Upper lobe of left lung (tissue), 6 donors: ENCODE data around the gene CACNG7. TPM values are rescaled to one million over a fixed set of nuclear protein-coding genes. Genes with fewer than 3 reads are reported as not detected.
A peak's percentile ranks its signal among the peaks of the same experiment; 100 is the strongest.

ENCODE experiments used
- ATAC-seq, 2 donors: fragments of 200-7000 bp; cut with Tn5 transposase; one replicate each; pipeline ENCODE4 v1.9.1; 2022; ENCODE audit warnings: mild to moderate bottlenecking in 2 of 2, moderate library complexity in 2 of 2; ENCODE audit not compliant: low FRiP score in 2 of 2
- DNase-seq, 2 donors: peaks; one replicate each; pipeline ENCODE4 v3.0.0-alpha.2; 2019 to 2020
- H3K27ac ChIP-seq, 4 donors: fragments of 200-600 bp; sonication (generic); one replicate each; pipeline ENCODE4 v1.5.1; 2016 to 2019
- H3K27me3 ChIP-seq, 4 donors: fragments of 200-600 bp; sonication (generic); one replicate each; pipeline ENCODE4 v1.5.1; 2017 to 2019
- H3K36me3 ChIP-seq, 4 donors: fragments of 200-600 bp; sonication (generic); one replicate each; pipeline ENCODE4 v1.5.1; 2016 to 2019
- H3K4me1 ChIP-seq, 4 donors: fragments of 200-600 bp; sonication (generic); one replicate each; pipeline ENCODE4 v1.5.1; 2018 to 2019
- H3K4me3 ChIP-seq, 4 donors: fragments of 200-600 bp; sonication (generic); one replicate each; pipeline ENCODE4 v1.5.1; 2017 to 2019; ENCODE audit warnings: mild to moderate bottlenecking in 2 of 4, moderate library complexity in 1 of 4
- H3K9me3 ChIP-seq, 4 donors: fragments of 200-600 bp; sonication (generic); one replicate each; pipeline ENCODE4 v1.5.1; 2018 to 2019
- EP300 ChIP-seq, 4 donors: sonication (generic); formaldehyde crosslinking; IDR thresholded peaks; one replicate each; pipeline ENCODE4 v1.5.1; 2017; ENCODE audit warnings: antibody characterized with exemption in 4 of 4, control low read depth in 2 of 4
- POLR2A ChIP-seq, 4 donors: fragments of 450-650 bp; IDR thresholded peaks; one replicate each; pipeline ENCODE4 v1.5.1; 2016 to 2017; ENCODE audit warnings: antibody characterized with exemption in 4 of 4, mild to moderate bottlenecking in 2 of 4
- POLR2AphosphoS5 ChIP-seq, 2 donors: sonication (generic); formaldehyde crosslinking; IDR thresholded peaks; one replicate each; pipeline ENCODE4 v1.5.1; 2017; ENCODE audit warnings: antibody characterized with exemption in 2 of 2
- WGBS, 2 donors: methylation state at CpG; one replicate each; pipeline ENCODE4 v1.1.5; 2017 to 2018; 5-methylcytosine and 5-hydroxymethylcytosine counted together
- total RNA-seq, 6 donors: library from RNA; depleted of rRNA in 4 of 6; stranded (reverse); fragments of >200 nt in 4 of 6; gene quantifications; one replicate each; pipeline versions ENCODE4 v1.1.0 to v1.2.1, GENCODE V29; 2016 to 2021
- TF ChIP-seq, protein P1 (sequence below), 6 experiments: fragments of 450-650 bp in 4 of 6; fragments of 200-600 bp in 2 of 6; sonication (generic) in 2 of 6; IDR thresholded peaks; one replicate each; pipeline ENCODE4 v1.5.1; 2016 to 2019; ENCODE audit warnings: antibody characterized with exemption in 6 of 6
- donor health status: DM: no; HTN: no; CAD: no; lungs with moderate emphysema.
- donor health status: DM: no; HTN: yes; CAD: no; lungs with severe emphysema.

Gene CACNG7
- total RNA-seq, 6 donors from 2014 or later, result not detected

DNA sequence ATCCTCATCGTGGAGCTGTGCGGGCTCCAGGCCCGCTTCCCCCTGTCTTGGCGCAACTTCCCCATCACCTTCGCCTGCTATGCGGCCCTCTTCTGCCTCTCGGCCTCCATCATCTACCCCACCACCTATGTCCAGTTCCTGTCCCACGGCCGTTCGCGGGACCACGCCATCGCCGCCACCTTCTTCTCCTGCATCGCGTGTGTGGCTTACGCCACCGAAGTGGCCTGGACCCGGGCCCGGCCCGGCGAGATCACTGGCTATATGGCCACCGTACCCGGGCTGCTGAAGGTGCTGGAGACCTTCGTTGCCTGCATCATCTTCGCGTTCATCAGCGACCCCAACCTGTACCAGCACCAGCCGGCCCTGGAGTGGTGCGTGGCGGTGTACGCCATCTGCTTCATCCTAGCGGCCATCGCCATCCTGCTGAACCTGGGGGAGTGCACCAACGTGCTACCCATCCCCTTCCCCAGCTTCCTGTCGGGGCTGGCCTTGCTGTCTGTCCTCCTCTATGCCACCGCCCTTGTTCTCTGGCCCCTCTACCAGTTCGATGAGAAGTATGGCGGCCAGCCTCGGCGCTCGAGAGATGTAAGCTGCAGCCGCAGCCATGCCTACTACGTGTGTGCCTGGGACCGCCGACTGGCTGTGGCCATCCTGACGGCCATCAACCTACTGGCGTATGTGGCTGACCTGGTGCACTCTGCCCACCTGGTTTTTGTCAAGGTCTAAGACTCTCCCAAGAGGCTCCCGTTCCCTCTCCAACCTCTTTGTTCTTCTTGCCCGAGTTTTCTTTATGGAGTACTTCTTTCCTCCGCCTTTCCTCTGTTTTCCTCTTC, 35.1 kb upstream of the CACNG7 start:
- DNase-seq (peak in 1 of 2 donors; percentile 87), ATAC-seq (no peak)
- peaks cover 7 to 58% (median 28%) of the 10 kb centered on the region in 4 donors for H3K36me3 ChIP-seq
- WGBS, 2 donors, result 92% methylated on average over 51 of the region's 51 CpGs
- no peak for TF ChIP-seq POLR2AphosphoS5 (IDR thresholded peaks at IDR 0.05)
- TF ChIP-seq, protein P1, sequence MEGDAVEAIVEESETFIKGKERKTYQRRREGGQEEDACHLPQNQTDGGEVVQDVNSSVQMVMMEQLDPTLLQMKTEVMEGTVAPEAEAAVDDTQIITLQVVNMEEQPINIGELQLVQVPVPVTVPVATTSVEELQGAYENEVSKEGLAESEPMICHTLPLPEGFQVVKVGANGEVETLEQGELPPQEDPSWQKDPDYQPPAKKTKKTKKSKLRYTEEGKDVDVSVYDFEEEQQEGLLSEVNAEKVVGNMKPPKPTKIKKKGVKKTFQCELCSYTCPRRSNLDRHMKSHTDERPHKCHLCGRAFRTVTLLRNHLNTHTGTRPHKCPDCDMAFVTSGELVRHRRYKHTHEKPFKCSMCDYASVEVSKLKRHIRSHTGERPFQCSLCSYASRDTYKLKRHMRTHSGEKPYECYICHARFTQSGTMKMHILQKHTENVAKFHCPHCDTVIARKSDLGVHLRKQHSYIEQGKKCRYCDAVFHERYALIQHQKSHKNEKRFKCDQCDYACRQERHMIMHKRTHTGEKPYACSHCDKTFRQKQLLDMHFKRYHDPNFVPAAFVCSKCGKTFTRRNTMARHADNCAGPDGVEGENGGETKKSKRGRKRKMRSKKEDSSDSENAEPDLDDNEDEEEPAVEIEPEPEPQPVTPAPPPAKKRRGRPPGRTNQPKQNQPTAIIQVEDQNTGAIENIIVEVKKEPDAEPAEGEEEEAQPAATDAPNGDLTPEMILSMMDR (IDR thresholded peaks at IDR 0.05), result no peak
- TF ChIP-seq POLR2A (IDR thresholded peaks at IDR 0.05), result no peak
- no peak for TF ChIP-seq EP300 (IDR thresholded peaks at IDR 0.05)
- H3K4me1 ChIP-seq, result peaks cover 26 to 64% (median 30%) of the 10 kb centered on the region in 4 donors
- no peaks in the 10 kb centered on the region for H3K9me3 ChIP-seq
- H3K4me3 ChIP-seq, result no peak overlapping the region
- peak overlapping the region in 2 of 4 donors; percentile 3 to 50 for H3K27ac ChIP-seq
- no peaks in the 10 kb centered on the region for H3K27me3 ChIP-seq

DNA sequence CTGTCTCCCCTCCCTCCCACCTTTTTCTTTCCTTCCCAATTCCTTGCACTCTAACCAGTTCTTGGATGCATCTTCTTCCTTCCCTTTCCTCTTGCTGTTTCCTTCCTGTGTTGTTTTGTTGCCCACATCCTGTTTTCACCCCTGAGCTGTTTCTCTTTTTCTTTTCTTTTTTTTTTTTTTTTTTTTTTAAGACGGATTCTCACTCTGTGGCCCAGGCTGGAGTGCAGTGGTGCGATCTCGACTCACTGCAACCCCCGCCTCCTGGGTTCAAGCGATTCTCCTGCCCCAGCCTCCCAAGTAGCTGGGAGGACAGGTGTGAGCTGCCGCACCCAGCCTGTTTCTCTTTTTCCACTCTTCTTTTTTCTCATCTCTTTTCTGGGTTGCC, 34.5 kb upstream of the CACNG7 start:
- no peak for TF ChIP-seq EP300 (IDR thresholded peaks at IDR 0.05)
- TF ChIP-seq POLR2AphosphoS5 (IDR thresholded peaks at IDR 0.05), result no peak
- no peak for TF ChIP-seq POLR2A (IDR thresholded peaks at IDR 0.05)
- TF ChIP-seq, protein P1 (IDR thresholded peaks at IDR 0.05), result no peak
- no peaks in the 10 kb centered on the region for H3K27me3 ChIP-seq
- H3K4me1 ChIP-seq, result peaks cover 29 to 64% (median 35%) of the 10 kb centered on the region in 4 donors
- ATAC-seq (no peak), DNase-seq (no peak)
- no peak overlapping the region for H3K4me3 ChIP-seq
- WGBS, 2 donors, result 68 to 71% methylated on average over 6 of the region's 6 CpGs
- H3K36me3 ChIP-seq, result peaks cover 7 to 58% (median 28%) of the 10 kb centered on the region in 4 donors
- no peaks in the 10 kb centered on the region for H3K9me3 ChIP-seq
- peak overlapping the region in 2 of 4 donors; percentile 35 to 50 for H3K27ac ChIP-seq

DNA sequence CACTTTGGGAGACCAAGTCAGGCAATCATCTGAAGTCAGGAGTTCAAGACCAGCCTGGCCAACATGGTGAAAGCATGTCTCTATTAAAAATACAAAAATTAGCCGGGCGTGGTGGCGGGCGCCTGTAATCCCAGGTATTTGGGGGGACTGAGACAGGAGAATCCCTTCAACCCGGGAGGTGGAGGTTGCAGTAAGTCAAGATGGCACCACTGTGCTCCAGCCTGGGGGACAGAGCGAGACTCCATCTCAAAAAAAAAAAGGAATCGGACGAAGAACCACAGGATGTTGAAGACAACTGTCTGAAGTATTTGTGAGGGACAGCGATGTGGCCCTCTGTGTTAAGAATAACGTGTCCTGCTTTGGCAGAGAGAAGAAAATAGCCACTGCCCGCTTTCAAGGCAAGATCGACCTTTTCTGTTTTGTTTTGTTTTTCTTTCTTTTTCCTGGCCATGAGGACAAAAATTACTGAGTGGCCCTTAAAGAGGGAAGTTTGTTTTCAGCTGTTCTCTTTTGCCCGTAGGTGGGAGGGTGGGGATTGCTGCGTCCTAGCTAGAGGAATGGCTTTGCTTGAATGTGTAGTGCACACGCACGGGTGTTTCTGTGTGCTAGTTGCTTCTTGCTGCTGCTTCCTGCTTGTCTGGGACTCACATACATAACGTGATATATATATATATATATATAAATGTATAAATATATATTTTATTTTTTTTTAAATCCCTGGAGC, 33.3 kb upstream of the CACNG7 start:
- H3K27ac ChIP-seq, result no peak overlapping the region
- H3K36me3 ChIP-seq, result peaks cover 7 to 56% (median 28%) of the 10 kb centered on the region in 4 donors
- DNase-seq (no peak), ATAC-seq (no peak)
- H3K4me1 ChIP-seq, result peaks cover 22 to 54% (median 32%) of the 10 kb centered on the region in 4 donors
- no peak for TF ChIP-seq POLR2A (IDR thresholded peaks at IDR 0.05)
- no peak for TF ChIP-seq POLR2AphosphoS5 (IDR thresholded peaks at IDR 0.05)
- no peak for TF ChIP-seq EP300 (IDR thresholded peaks at IDR 0.05)
- TF ChIP-seq, protein P1 (IDR thresholded peaks at IDR 0.05), result no peak
- no peaks in the 10 kb centered on the region for H3K27me3 ChIP-seq
- H3K9me3 ChIP-seq, result no peaks in the 10 kb centered on the region
- WGBS, 2 donors, result 86 to 89% methylated on average over 17 of the region's 17 CpGs
- H3K4me3 ChIP-seq, result no peak overlapping the region

DNA sequence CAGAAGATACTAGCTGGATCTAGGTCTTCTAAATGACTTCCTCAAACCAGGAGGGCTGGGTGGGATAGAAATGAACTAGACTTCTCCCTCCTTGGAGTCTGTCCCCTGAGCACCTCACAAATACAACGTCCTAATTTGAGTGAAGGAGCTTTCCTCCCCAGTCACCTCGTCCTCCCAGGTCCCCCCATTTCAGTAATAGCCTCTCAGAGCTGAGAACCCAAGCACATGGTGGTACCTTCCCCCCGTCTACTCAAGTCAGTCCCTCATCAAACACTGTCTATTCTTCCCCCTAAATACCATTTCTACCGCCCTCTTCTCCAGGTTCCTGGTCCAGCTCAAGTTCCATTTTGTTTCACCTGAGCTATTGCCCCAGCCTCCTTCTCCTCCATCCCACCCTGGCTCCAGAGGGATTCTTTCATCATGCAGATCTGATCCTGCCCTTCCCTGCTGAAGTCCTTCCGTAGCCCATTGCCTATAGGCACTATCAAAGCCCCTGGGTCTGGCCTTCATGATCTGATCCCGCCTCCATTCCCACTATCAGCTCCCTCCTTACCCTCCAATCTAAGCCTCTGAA, 32.3 kb upstream of the CACNG7 start:
- no peak for DNase-seq
- H3K4me1 ChIP-seq, result peaks cover 22 to 53% (median 31%) of the 10 kb centered on the region in 4 donors

More for the DNA sequence above, 32.3 kb upstream of the CACNG7 start:
- Histone ChIP-seq H3K4me3 (no peak overlapping the region), H3K9me3 (no peaks in the 10 kb centered on the region), H3K27me3 (peaks cover 0 to 2% (median 1%) of the 10 kb centered on the region in 4 donors), H3K36me3 (peaks cover 7 to 49% (median 26%) of the 10 kb centered on the region in 4 donors), H3K27ac (no peak overlapping the region)
- no peak for TF ChIP-seq POLR2A (IDR thresholded peaks at IDR 0.05)
- TF ChIP-seq POLR2AphosphoS5 (IDR thresholded peaks at IDR 0.05), result no peak
- TF ChIP-seq EP300 (IDR thresholded peaks at IDR 0.05), result no peak
- TF ChIP-seq, protein P1 (IDR thresholded peaks at IDR 0.05), result no peak
- peak in 1 of 2 donors; percentile 0 for ATAC-seq
- WGBS, 2 donors, result 89 to 92% methylated on average over 5 of the region's 6 CpGs
